PC-9 (cell line): ENCODE data around the gene SCARB1. TPM values are rescaled to one million over a fixed set of nuclear protein-coding genes. Genes with fewer than 3 reads are reported as not detected.

ENCODE experiments used
- BruUV-seq: library from RNA; stranded (reverse); fragments of 400-500 nt; replicated peaks from 2 replicates; lab custom pipeline; 2021; lab: Mats Ljungman, UMichigan
- CTCF ChIA-PET: fragments of 300-600 bp; sonication (Branson Sonifier 250); formaldehyde crosslinking; loops from one replicate; lab custom pipeline; 2022; ENCODE audit warnings: antibody characterized with exemption; lab: Charles Lee
- POLR2A ChIA-PET: fragments of 300-600 bp; sonication (Branson Sonifier 250); formaldehyde crosslinking; loops from one replicate; lab custom pipeline; 2022; ENCODE audit warnings: antibody characterized with exemption; ENCODE audit not compliant: unreplicated experiment; lab: Charles Lee
- DNase-seq, 2 experiments: peaks; one replicate each; pipeline versions ENCODE4 v3.0.0 to v3.0.0-alpha.2; 2015 to 2022; ENCODE audit warnings: mixed read lengths in 1 of 2
- H2AFZ ChIP-seq: fragments of 200-600 bp; sonication (generic); 2 replicates; pipeline ENCODE4 v1.8.1; 2017; ENCODE audit warnings: antibody characterized with exemption
- H3F3A ChIP-seq: fragments of 200-600 bp; sonication (generic); 2 replicates; pipeline ENCODE4 v1.8.1; 2017; ENCODE audit warnings: antibody characterized with exemption, mild to moderate bottlenecking, low read depth; ENCODE audit not compliant: insufficient read depth
- H3K27ac ChIP-seq: fragments of 200-600 bp; sonication (generic); 2 replicates; pipeline ENCODE4 v1.6.1; 2016; ENCODE audit warnings: mixed run types
- H3K27me3 ChIP-seq: fragments of 200-600 bp; sonication (generic); 2 replicates; pipeline ENCODE4 v1.6.1; 2016; ENCODE audit warnings: low read depth, mixed run types; ENCODE audit not compliant: insufficient read depth
- H3K36me3 ChIP-seq: fragments of 200-600 bp; sonication (generic); 2 replicates; pipeline ENCODE4 v1.6.1; 2016; ENCODE audit warnings: low read depth, mixed run types
- H3K4me1 ChIP-seq: fragments of 200-600 bp; sonication (generic); replicated peaks from 2 replicates; pipeline ENCODE4 v1.6.1; 2016; ENCODE audit warnings: mixed run types; ENCODE audit not compliant: insufficient read depth
- H3K4me2 ChIP-seq: fragments of 200-600 bp; sonication (generic); 2 replicates; pipeline ENCODE4 v1.6.1; 2017; ENCODE audit warnings: mixed run types
- H3K4me3 ChIP-seq: fragments of 200-600 bp; sonication (generic); 2 replicates; pipeline ENCODE4 v1.6.1; 2016; ENCODE audit warnings: mixed run types
- H3K79me2 ChIP-seq: fragments of 200-600 bp; sonication (generic); 2 replicates; pipeline ENCODE4 v1.6.1; 2017; ENCODE audit warnings: low read depth, mixed run types
- H3K9me2 ChIP-seq: fragments of 200-600 bp; sonication (generic); 2 replicates; pipeline ENCODE4 v1.8.1; 2017; ENCODE audit warnings: mild to moderate bottlenecking; ENCODE audit not compliant: insufficient read depth
- H3K9me3 ChIP-seq: fragments of 200-600 bp; sonication (generic); 2 replicates; pipeline ENCODE4 v1.8.1; 2016; ENCODE audit warnings: low read depth; ENCODE audit not compliant: insufficient read depth
- H4K20me1 ChIP-seq: fragments of 200-600 bp; sonication (generic); 2 replicates; pipeline ENCODE4 v1.8.1; 2017; ENCODE audit not compliant: insufficient read depth
- EZH2 ChIP-seq: fragments of 200-600 bp; sonication (generic); IDR thresholded peaks from 2 replicates; pipeline ENCODE4 v1.8.0; 2017; ENCODE audit warnings: antibody characterized with exemption, low read depth
- intact Hi-C: fragments of 100-400 bp; cut with micrococcal nuclease; formaldehyde crosslinking; loops from one replicate; pipeline ENCODE4 v1.10.0; 2022; ENCODE audit not compliant: unreplicated experiment
- total RNA-seq: library from RNA; stranded (reverse); gene quantifications from 2 replicates; pipeline ENCODE4 v1.2.3, GENCODE V29; 2021
- TF ChIP-seq, protein P1 (sequence below): fragments of 200-600 bp; sonication (generic); conservative IDR thresholded peaks from 2 replicates; pipeline ENCODE4 v1.6.1; 2017; ENCODE audit warnings: mixed run types, antibody characterized with exemption, mild to moderate bottlenecking, moderate library complexity

SCARB1 gene
- total RNA-seq, 1 experiment from 2014 or later = 49.6 TPM

DNA sequence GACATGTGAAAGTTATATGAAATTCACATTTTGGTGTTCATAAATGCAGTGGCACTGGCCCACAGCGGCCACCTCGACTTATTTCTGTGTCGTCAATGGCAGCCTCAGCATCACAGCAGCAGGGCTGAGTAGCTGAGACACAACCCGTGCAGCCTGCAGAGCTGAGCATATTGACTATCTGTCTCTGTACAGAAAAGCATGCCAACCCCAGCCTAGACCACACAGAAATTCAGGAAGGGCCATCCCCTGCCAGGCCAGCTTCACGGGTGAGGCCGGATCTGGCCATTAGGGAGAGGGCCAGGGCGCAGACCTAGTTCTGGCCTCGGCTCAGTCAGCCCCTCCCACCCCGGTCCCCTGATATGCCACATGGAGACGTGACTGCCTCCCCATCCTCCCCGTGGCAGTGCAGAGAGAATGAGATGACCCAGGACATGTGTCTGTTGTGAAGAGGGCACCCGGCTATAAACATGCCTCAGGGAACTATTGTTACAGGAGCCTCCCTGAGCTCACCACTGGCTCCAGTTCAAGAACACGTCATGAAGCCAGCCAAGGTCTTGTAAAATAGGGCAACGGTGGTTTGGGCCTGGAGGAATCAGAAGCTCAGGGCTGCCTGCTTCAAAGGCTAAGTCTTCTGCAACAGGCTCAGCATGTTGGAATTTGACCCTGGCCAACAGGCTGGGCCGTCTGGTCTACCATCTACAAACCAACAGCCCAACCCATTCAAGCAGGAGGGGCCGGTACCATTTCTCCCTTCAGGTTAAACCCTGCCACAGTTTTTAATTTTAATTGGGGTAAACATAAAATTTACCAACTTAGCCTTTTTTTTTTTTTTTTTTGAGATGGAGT is 25.5 kb downstream of the SCARB1 start:
- peaks cover 21% of the 10 kb centered on the region for H3K79me2 ChIP-seq
- peak overlapping the region; percentile 64 for H3K4me2 ChIP-seq
- no peak overlapping the region for H2AFZ ChIP-seq
- DNase-seq = peak; percentile 88 to 97
- no peak overlapping the region for H3K4me3 ChIP-seq
- H3K9me2 ChIP-seq = no peaks in the 10 kb centered on the region
- H3K36me3 ChIP-seq = no peaks in the 10 kb centered on the region
- TF ChIP-seq, protein P1, sequence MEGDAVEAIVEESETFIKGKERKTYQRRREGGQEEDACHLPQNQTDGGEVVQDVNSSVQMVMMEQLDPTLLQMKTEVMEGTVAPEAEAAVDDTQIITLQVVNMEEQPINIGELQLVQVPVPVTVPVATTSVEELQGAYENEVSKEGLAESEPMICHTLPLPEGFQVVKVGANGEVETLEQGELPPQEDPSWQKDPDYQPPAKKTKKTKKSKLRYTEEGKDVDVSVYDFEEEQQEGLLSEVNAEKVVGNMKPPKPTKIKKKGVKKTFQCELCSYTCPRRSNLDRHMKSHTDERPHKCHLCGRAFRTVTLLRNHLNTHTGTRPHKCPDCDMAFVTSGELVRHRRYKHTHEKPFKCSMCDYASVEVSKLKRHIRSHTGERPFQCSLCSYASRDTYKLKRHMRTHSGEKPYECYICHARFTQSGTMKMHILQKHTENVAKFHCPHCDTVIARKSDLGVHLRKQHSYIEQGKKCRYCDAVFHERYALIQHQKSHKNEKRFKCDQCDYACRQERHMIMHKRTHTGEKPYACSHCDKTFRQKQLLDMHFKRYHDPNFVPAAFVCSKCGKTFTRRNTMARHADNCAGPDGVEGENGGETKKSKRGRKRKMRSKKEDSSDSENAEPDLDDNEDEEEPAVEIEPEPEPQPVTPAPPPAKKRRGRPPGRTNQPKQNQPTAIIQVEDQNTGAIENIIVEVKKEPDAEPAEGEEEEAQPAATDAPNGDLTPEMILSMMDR = no peak
- no peak for TF ChIP-seq EZH2
- no peaks in the 10 kb centered on the region for H3K9me3 ChIP-seq
- peaks cover 15% of the 10 kb centered on the region for H3F3A ChIP-seq
- H4K20me1 ChIP-seq = no peaks in the 10 kb centered on the region
- intact Hi-C loops = loop anchor here (1.0 to 5.0 kb wide), 2 partner anchors 10 to 59 kb away; no protein-coding TSS in a partner anchor
- no TSS peak for BruUV-seq
- ChIA-PET CTCF (interaction anchor here (0.6 to 1.3 kb wide), 3 partner anchors 67 to 145 kb away, joined by 3 to 11 read pairs (median 5); no protein-coding TSS in a partner anchor), POLR2A (interaction anchor here (0.5 kb wide), 1 partner anchor 70 kb away, joined by 3 read pairs; no protein-coding TSS in a partner anchor)
- no peaks in the 10 kb centered on the region for H3K27me3 ChIP-seq
- H3K27ac ChIP-seq = peak overlapping the region; percentile 31
- peaks cover 23% of the 10 kb centered on the region for H3K4me1 ChIP-seq

DNA sequence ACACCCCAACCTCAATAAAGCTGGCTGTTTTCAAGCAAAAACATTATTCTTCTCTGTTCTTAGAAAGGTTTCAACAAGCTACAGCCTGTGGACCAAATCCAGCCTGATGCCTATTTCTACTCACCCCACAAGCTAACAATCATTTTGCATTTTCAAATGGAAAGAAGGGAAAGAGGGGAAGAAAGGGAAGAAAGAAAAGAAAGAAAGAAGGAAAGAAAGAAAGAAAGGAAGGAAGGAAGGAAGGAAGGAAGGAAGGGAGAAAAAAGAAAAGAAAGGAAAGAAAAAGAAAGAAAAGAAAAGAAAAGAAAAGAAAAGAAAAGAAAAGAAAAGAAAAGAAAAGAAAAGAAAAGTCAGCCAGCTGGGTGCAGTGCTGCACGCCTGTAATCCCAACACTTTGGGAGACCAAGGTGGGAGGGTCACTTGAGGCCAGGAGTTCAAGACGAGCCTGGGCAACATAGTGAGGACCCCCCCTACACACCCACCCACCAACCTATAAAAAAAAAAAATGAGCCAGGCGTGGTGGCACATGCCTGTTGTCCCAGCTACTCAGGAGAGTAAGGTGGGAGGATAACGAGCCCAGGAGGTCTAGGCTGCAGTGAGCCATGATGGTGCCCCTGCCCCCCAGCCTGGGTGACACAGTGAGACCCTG is 26.3 kb downstream of the SCARB1 start:
- Histone ChIP-seq H3K9me3 (no peaks in the 10 kb centered on the region), H3K79me2 (peaks cover 21% of the 10 kb centered on the region), H3K27ac (no peak overlapping the region), H3K4me2 (peak overlapping the region; percentile 64), H4K20me1 (no peaks in the 10 kb centered on the region), H3K4me1 (peaks cover 23% of the 10 kb centered on the region), H2AFZ (no peak overlapping the region), H3K9me2 (no peaks in the 10 kb centered on the region), H3K4me3 (no peak overlapping the region), H3K36me3 (no peaks in the 10 kb centered on the region), H3F3A (peaks cover 15% of the 10 kb centered on the region), H3K27me3 (no peaks in the 10 kb centered on the region)
- ChIA-PET CTCF (interaction anchor here (1.3 kb wide), 2 partner anchors 68 to 69 kb away, joined by 5 to 11 read pairs; no protein-coding TSS in a partner anchor), POLR2A (interaction anchor here (0.6 to 0.7 kb wide), 2 partner anchors 31 to 69 kb away, joined by 3 read pairs; no protein-coding TSS in a partner anchor)
- intact Hi-C loops = loop anchor here (5.0 kb wide), 1 partner anchor 60 kb away; no protein-coding TSS in a partner anchor
- no TSS peak for BruUV-seq
- DNase-seq = no peak
- TF ChIP-seq, protein P1 = no peak

DNA sequence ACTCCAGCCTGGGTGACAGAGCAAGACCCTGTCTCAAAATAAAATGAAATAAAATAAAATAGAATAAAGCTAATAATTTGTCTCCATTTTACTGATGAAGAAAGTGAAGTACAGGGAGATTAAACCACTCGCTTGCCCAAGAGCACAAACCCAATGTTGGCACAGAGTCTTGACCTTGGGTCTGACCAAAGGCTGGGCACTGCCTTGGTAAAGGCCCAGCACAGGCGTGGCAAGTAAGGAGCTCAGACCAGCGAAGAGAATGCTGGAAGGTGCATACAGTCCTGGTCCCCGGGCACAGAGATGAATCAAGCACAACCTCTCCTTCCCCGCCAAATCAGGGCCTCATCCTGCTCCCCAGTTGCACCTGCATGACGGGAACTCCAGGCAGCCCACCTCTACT is 26.9 kb downstream of the SCARB1 start:
- intact Hi-C loops = loop anchor here (5.0 kb wide), 1 partner anchor 61 kb away; no protein-coding TSS in a partner anchor
- peaks cover 21% of the 10 kb centered on the region for H3K79me2 ChIP-seq
- peaks cover 15% of the 10 kb centered on the region for H3F3A ChIP-seq
- no peaks in the 10 kb centered on the region for H3K9me2 ChIP-seq
- no peak overlapping the region for H2AFZ ChIP-seq
- no peaks in the 10 kb centered on the region for H3K9me3 ChIP-seq
- no peaks in the 10 kb centered on the region for H4K20me1 ChIP-seq
- DNase-seq = no peak
- no peak for TF ChIP-seq EZH2
- TF ChIP-seq, protein P1 = no peak
- BruUV-seq = no TSS peak
- ChIA-PET POLR2A (interaction anchor here (0.6 to 0.7 kb wide), 2 partner anchors 32 to 70 kb away, joined by 3 read pairs; no protein-coding TSS in a partner anchor), CTCF (no interaction called here)
- H3K4me2 ChIP-seq = no peak overlapping the region
- H3K4me3 ChIP-seq = no peak overlapping the region
- no peak overlapping the region for H3K27ac ChIP-seq
- no peaks in the 10 kb centered on the region for H3K27me3 ChIP-seq
- peaks cover 23% of the 10 kb centered on the region for H3K4me1 ChIP-seq
- H3K36me3 ChIP-seq = no peaks in the 10 kb centered on the region
